NCI-H774 (cell line): ENCODE measurements around the gene SPATA9.
"Not testable (repeated sequence)": the region's sequence is repeated elsewhere in the genome, so short reads cannot be mapped to it uniquely, and the experiment has no call there.

Source experiments
- DNase-seq: peaks from one replicate; lab custom pipeline; 2025; lab: John Stamatoyannopoulos, UW

Gene SPATA9

DNA sequence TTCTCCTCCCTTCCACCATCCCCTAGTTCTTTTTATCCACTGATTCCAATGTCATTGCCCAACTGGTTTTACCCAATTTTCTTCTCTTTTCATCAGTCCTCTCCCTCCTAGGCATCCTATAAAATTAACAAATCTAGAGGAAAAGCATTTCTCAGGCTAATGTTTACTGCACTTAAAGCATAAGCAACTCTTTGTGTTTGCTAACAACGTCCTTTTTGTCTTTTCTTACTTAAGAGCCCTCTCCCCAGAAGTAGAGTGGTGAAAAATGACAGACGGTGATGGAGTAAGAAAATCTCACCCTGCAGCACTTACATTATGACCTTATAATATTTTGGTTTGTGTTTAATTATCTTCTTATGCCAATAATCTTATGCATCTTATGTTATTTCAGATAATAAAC lies 1.6 kb upstream of the SPATA9 start:
- DNase-seq, result no peak

DNA sequence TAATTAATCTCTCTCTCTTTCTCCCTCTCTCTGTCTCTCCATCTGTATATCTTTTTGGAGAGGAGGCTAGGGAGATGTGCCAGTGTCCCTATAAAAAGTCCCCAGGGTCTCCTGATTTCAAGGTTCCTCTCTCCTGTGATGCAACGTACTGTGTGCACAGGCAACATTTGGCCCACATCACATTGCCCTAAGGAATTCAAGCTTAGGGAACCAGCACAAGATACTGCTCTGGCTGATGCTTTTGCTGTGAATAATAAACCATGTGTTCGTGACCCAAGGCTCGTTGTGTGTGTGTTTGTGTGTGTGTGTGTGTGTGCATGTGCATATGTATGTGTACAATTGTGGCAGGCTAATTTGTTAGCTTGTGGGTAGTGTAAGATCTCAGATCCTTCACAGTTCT lies 9.7 kb downstream of the SPATA9 start:
- DNase-seq, result no peak

DNA sequence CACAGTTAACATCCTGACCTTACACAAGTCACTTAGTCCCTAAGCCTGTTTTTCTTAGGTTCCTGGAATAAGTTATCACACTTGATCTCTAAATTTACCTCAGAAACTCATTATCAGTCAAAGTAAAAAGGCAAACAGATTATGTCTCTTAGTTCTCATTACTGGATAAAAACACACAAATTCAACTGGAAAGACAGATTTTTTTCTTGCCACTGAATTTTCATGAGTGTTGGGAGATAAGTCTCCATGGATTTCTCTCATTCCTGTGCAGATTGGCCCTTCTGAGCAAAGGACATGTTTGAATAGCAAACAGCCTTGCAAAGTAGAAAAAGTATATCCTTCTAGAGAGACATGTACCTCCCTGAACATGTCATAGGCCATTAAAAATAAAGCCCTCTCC lies 10.2 kb downstream of the SPATA9 start:
- no peak for DNase-seq

DNA sequence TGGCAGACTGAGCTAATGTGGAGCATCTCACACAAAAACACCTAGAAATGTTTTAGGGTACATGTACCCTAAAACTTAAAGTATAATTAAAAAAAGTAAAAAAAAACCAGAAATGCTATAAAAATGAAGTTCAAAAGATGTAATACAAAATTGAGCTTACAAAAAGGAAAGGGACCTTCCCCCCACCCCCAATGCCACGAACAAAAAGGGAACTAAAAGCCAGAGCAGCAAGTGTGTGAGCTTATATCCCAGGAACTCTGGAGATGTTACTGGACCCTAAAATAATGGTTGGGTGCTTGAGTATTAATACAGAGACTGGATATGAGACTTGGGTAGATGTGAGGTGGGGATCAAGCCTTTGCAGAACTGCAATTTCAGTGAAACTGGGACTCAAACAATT lies 11.0 kb downstream of the SPATA9 start:
- DNase-seq, result no peak

DNA sequence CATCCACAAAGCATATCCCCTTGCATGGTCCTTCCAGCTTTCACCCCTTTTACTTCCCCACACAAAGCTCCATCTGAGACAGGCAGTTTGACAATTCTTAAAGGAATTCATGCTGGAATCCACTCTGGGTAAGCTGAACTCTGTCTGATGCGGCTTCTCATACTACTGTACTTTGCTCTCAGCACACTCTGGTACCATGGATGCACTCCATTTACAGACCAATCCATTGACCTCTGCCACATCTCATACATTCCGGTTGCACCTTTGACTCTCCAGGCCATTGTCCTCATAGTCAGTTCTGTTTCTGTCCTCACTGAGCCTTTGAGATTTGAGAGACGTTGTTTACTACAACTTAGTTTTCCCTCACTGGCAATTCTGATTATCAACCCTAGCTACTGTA lies 12.2 kb downstream of the SPATA9 start:
- no peak for DNase-seq

DNA sequence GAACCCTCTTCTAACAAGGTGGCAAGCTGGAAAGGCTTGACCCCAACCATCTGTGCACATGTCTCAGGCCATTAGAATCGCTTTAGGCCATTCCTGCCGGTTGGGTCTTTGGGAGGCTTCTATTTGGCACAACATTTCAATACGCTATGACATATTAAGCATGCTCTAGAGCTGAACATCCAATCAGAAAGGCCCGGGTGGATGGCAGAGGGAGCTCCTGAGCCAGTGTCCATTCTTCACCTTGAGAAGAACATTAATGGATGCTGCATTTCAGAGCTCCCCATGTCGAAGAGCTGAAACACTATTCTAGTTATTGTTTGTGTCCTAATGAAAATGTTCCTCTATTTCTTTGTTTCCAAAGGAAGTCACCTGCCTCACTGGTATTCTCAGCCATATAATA lies 12.8 kb downstream of the SPATA9 start:
- DNase-seq, result no peak

DNA sequence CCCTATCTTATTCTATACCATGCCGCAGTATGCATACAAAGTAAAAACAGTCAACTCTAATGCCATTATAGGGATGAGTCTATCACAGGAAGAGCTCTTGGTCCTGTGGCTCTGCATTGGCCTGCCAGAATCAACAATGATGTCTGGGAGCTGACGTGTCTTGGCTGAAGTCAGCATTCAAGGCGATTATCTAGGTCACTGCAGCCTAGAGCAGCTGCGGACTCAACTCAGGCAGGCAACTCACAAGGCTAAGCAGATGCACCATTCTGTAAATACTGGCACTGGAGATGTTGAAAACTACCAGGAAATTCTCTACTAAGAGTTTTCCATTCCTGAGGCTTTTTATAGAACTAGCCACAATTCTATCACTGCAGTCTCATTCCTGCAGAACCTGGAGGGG lies 13.3 kb downstream of the SPATA9 start:
- no peak for DNase-seq

DNA sequence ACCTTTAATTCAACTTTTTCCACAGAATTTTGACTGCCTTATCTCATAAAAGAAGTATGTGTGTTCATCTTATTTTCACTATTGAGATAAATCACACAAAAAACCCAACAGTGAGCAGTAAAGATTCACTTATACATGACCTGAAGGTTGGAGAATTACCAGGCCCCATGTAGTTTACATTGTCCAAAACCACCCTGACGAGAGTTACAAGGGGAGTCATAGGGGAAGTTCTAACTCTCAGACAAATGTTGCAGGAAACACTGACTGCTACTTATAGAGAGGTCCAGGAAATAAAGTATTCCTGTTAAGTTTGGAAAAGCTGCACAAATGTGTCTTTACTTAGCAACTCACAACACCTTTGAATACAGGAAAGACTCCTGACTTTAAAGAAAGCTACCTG lies 14.1 kb downstream of the SPATA9 start:
- DNase-seq, result no peak

DNA sequence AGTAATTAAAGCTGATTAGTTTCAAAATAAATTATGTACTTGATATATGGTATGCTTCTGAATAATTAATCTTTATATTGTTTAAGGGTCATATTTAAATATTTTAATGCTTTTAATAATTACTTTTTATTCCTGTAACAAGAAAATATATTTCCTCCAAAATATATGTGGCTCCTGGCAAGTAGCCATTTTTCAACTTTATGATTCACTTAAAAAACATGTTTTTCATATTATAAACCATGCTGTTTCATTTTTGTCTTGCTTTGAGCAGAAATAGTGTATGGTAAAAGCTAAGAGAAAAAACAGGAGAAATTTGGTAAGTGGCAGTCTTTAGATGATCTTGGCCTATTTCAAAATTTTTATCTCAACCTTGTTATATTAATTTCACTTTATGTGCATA lies 14.6 kb downstream of the SPATA9 start:
- DNase-seq, result no peak

DNA sequence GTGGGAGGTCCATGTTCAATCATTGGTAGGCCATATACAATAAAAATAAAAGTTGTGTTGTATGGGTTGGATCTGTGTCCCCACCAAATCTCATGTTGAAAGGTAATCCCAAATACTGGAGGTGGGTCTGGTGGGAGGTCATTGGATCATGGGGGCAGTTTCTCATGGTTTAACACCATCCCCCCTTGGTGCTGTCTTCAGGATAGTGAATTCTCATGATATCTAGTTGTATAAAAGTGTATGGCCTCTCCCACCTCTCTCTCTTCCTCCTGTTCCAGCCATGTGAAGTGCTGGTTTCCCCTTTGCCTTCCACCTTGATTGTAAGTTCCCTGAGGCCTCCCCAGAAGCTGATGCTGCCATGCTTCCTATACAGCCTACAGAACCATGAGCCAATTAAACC lies 15.1 kb downstream of the SPATA9 start:
- no peak for DNase-seq

DNA sequence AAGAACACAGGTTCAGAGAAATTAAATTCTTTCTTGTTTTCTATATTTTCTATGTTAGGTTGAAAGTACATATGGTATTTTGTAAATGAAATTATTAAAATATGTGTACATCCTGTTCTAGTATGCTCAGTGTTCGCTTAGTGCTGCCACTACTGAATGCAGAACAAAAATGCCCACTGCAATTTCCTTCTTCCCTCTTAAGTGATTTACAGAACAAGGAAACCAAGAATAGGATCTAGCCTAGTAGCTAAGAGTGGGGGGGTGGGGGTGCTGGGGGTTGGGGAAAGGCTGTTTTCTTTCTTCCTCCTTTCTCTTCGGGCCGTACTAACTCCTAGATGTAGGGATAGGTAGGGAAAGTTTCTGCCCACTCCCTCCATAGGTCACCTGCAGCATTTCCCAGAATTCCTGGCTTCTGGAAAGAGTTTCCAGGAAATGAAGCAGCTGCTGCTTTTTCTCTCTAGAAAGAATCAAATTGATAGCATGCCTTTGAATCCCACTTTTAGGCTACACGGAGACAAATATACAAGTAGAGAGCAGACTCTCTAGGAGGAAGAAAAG lies 15.7 kb downstream of the SPATA9 start:
- DNase-seq, result no peak

DNA sequence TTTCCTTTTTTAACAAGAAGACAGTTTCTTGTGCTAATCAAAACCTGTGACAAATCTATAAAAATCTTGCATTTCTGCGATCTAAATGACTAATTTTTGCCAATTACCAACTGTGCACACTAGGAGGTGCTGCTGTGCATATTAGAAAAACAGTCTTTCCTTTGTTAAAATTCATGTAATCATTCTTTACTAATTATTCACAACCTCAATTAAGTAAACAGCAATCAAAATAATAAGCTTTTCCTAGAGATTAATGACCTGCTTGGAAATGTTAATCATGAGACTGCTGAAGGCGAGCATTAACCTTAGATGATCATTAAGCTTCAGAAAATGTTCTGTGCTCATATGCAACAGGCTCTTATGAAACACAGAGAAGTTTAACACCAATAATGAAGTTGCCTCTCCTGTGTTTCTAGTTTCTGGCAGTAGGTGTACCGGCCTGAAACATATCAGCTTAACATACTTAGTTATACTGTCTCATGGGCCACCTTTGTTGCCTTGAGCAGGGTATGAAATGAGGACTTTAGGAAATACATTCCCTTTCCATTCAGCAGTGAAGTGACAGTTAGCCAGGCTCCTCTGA lies 18.5 kb downstream of the SPATA9 start:
- DNase-seq, result peak; percentile 7

DNA sequence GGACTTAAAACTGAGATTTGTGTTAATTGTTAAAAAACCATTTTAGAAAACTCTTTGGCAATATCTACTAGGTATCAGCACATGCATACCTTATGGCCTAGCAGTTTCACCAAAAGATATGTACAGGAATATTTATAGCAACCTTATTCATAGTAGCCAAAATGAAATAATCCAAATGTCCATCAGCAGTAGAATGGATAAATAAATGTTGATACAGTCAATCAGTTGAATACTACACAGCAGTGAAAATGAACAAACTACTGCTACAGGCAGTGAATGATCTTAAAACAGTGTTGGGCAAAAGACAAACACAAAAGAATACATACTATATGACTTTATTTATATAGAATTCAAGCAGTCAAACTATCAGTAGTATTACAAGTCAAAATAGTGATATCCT lies 19.8 kb downstream of the SPATA9 start:
- DNase-seq, result no peak

DNA sequence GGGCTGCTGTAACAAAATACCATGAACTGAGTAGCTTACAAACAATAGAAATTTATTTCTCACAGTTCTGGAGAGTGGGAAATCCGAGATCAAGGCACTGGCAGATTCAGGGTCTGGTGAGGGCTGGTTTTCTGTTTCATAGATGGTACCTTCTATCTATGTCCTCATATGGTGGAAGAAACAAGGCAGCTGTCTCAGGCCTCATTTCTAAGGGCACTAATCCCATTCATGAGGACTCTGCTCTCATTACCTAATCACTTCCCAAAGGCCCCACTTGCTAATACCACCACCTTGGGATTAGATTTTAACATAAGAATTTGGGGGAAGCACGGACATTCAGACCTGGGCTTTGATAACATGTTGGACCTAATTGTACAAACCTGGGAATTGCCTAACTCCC lies 22.7 kb downstream of the SPATA9 start:
- DNase-seq, result no peak

DNA sequence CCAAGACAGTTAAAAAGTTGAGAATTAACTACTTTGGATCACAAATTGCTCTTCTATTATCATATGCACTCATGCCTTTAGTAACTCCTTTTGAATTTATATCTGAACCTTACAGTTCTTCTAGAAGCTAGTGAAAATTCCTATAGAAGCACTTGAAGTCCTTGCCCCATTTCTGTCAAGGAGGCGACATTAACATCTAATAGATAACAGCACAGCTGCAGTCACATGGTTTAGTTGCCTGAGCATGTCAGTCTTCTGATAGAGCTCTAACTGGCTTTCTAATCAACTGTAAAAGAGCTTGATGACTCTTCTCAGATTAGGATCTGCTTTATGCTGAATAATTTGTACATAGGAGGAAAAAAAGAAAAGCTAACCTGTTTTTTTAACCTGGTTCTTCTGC lies 27.2 kb downstream of the SPATA9 start:
- no peak for DNase-seq

DNA sequence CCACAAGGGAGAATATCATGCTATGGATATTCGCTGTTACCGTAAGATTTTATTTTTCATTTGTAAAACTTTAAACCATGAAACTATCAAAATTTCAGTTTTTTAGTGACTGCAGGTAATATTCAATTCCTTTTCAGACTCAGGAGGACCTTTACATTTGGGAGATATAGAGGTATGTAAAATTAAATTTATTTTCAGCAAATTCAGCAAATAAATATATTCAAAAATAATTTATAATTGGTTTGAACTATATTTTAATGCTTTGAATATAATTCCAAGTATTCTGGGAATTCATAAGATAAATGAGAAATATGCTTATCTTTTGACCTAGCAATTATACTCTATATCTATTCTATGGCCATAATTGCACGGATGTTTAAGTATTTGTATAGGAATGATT lies 28.6 kb downstream of the SPATA9 start:
- no peak for DNase-seq

DNA sequence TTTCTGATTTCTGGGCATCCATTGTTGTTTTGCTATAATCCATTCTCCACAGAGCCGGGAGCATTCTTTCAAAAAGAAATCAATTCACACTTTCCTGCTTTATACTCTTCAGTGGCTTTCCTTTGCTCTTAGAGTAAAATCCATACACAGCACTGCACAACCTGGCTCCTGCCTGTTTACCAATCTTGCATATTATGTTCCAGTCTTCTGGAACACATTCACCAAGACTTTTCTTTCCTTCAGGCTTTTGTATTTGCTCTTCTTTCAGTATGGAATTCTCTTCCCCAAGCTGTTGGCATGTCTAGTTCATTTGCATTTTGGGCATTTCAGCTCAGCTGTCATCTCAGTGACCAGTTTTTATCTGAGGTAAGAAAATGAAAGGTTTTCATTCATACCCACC lies 29.9 kb downstream of the SPATA9 start:
- no peak for DNase-seq

DNA sequence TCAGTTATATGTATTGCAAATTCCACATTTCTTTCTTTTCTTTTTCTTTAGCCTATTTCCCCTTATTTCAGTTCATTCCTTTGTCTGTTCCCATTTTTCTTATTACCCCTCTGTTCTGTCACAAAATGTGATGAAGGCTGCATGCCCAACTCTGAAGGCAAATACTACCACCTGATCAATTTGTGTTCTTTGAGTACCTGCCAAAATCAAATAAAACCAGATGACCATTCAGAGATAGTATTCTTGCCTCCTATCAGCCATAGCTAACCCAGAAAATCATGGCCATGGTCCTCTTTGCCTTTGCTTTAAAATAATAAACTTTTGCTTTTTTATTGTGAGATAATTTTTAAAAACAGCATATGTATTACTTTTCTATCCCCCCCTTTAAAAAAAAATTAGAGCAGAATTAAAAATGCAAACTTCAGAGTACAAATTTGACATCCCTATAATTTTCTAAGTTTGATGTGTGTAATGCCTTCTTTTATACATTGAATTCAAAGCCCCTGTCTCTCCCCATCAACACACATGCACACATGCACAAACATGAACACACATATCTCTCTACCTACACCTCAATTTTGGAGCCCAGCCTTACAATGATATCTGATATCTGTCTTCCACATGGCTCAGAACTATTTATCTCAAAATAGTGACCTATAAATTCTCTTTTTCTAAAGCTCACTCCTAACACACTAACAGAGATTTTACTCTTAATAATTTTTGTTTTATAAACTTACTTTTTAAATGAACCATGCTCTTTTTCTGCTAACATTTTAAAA lies 32.8 kb downstream of the SPATA9 start:
- no peak for DNase-seq

DNA sequence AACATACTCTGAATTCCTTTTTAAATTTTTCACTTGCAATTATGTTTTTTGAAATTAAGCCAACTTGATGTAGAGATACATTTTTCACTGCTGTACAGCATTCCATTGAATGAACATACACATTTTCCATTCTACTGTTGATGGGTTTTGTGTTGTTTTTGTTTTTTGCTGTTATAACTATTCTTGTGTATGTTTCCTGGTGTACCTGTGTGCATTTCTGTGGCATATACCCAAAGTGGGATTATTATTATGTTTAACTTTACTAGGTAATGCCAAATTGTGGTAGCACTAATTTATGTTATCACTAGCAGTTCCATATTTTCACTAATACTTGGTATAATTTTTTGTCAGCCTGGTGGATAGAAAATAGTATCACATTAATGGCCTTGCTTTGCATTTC lies 33.5 kb downstream of the SPATA9 start:
- no peak for DNase-seq

DNA sequence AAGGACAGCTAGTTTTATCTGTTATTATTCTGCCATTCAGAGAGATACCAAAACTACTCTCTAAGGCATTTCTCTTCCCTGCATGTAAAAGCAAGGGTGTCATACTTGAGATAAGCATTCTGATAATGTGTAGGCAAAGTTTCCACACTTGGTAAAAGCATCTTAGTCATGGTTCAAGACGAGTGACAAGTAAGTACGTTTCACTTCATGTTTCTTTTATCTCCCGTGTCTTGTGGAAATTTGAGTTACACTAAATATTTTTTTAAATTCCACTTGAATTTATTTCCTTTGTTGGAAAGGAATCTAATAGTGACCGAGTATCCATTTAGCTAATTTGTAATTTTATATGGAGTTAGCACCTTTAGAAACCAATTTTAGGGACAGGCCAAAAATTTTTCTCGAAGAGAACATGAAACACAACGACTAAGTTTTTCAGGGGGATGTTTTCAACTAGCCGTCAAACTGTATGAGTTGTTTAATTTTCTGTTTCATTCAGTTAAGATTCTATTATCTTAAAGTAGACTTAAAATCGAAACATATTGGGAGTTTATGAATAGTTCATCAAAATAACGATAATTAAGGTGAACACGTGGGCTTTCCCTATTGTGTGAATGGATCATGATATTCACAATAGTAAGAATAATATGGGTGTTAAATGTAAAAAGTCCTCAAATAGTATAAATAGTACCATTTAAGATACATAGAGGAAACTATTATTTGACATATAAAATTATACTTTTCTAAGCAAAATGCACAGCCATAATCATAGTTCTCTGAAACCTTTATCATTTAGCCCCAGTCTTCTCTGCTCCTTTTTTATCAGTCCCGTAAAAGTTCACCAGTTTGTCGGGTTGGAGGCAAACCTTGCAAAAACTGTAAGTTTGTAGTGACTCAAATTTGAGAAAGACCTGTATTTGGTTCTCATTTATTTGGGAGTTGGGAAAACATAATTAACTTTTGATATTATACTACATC lies 34.6 kb downstream of the SPATA9 start:
- DNase-seq, result no peak

DNA sequence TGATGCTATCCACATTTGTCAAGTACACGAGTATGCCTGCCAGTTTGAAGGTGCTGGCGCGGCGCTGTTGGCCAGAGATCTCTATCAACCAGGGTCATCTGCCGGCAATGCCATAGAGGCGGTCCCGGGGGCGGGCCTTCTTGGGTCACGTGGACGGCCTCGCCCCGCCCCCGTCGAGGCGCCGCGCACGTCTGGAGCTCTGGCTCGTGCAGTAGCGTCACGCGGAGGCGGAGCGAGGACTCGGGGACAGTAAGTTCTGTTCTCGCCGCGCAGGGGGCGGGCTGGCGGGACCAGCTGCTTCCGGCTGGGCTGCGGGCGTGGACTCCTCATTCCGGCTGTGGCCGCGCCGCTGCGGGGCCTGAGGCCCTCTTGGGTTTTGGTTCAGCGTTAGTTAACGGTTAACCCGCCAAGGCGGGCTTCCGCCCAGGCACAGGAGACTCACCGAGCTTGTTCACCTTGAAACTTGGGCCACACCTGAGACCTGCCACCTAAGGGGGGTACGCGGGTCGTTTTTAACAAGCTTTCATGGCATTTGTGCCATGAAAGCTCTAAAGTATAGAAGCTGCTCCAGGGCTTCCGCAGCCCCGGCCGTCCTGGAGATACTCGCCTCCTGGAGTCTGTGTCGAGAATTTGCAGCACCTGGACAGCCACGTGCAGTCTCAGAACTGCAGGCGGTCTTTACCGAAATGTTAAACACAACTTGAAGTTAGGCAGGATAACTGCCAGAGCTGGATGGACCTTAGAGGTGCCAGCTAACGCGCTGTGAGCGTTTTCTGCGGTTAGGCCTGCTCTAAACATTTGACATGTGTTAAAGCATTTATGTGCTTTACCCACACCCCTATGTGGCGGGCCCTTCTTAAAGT lies 36.0 kb downstream of the SPATA9 start, which contains the start of gene RFESD:
RFESD (plus strand) TSS at position 209 of the 863 bp plus-strand sequence. CDS start 5,495 bp downstream, outside the sequence.
- DNase-seq, result peak; percentile 93

DNA sequence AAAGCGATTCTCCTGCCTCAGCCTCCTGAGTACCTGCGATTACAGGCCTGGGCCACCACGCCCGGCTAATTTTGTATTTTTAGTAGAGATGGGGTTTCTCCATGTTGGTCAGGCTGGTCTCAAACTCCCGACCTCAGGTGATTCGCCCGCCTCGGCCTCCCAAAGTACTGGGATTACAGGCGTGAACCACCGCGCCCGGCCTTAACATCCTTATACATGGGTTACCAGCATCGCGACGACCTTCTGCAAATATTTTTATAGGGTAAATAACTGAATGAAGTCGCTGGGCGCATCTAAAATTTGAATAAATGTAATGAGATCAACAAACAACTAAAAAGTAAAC lies 36.6 kb downstream of the SPATA9 start:
- DNase-seq, result not testable (repeated sequence)
